MM.1S (cell line): ENCODE data around the gene KLHL11.

ENCODE experiments used
- EZH2 ChIP-seq: fragments of 300-600 bp; sonication (generic); optimal IDR thresholded peaks from 2 replicates; pipeline ENCODE3; 2017; ENCODE audit warnings: low read depth, mild to moderate bottlenecking, antibody characterized with exemption, low read length, mixed read lengths
- EZH2phosphoT487 ChIP-seq: fragments of 300-600 bp; sonication (generic); IDR thresholded peaks from 2 replicates; pipeline ENCODE4 v1.6.1; 2018; ENCODE audit warnings: antibody characterized with exemption, low read length
- TF ChIP-seq, protein P1 (sequence below): fragments of 300-600 bp; sonication (generic); IDR thresholded peaks from 2 replicates; pipeline ENCODE4 v1.5.1; 2016; ENCODE audit warnings: antibody characterized with exemption, low read length, mixed read lengths

DNA sequence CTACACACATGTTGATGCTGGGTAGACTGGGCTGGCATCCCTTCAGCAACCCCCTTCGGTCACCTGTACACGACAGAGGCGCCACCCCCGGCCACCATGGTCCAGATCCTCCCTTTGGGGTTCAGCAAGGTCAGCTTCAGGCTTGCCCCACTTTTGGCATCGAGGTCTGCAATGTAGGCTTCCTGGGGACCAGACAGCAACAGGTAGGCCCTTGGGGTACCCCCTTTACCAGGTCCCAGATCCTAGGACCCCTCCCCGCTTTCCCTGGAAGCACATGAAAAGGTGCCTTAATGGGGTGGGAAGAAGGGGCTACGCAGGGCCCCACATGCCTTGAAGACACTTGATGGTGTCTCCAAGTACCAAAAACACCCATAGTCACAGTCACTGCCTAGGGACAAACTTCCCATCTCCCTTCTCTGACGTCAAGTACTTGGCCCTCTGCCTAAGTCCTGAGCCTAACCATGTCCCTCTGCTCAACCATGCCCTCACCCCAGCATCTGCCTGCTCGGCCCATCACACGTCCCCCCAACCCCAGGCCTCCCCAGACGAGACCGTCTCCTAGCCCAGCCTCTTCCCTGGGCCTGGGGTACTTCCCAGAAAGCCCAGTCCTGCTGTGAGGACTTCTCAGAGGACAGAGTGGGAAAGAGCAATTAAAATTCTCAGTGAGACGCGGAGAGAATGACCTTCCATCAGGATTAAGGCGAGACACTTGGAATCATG lies 41.4 kb upstream of the KLHL11 start:
- TF ChIP-seq EZH2phosphoT487, result no peak
- no peak for TF ChIP-seq EZH2
- TF ChIP-seq, protein P1, sequence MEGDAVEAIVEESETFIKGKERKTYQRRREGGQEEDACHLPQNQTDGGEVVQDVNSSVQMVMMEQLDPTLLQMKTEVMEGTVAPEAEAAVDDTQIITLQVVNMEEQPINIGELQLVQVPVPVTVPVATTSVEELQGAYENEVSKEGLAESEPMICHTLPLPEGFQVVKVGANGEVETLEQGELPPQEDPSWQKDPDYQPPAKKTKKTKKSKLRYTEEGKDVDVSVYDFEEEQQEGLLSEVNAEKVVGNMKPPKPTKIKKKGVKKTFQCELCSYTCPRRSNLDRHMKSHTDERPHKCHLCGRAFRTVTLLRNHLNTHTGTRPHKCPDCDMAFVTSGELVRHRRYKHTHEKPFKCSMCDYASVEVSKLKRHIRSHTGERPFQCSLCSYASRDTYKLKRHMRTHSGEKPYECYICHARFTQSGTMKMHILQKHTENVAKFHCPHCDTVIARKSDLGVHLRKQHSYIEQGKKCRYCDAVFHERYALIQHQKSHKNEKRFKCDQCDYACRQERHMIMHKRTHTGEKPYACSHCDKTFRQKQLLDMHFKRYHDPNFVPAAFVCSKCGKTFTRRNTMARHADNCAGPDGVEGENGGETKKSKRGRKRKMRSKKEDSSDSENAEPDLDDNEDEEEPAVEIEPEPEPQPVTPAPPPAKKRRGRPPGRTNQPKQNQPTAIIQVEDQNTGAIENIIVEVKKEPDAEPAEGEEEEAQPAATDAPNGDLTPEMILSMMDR, result no peak
